Brain microvascular endothelial cell (primary cell): ENCODE data around the gene CRIP3.
"Not testable (repeated sequence)": the region's sequence is repeated elsewhere in the genome, so short reads cannot be mapped to it uniquely, and the experiment has no call there.

Source experiments
- DNase-seq: peaks from one replicate; pipeline ENCODE4 v3.0.0-alpha.2; 2020
- H3K27ac ChIP-seq: fragments of 250-450 bp; sonication (Bioruptor Pico); 2 replicates; pipeline ENCODE4 v1.5.1; 2020; ENCODE audit warnings: mild to moderate bottlenecking, moderate library complexity
- H3K27me3 ChIP-seq: fragments of 250-450 bp; sonication (Bioruptor Pico); replicated peaks from 2 replicates; pipeline ENCODE4 v1.5.1; 2020; ENCODE audit warnings: mild to moderate bottlenecking
- H3K36me3 ChIP-seq: fragments of 250-450 bp; sonication (Bioruptor Pico); replicated peaks from 2 replicates; pipeline ENCODE4 v1.5.1; 2020; ENCODE audit warnings: mild to moderate bottlenecking
- H3K4me3 ChIP-seq: 2 replicates; pipeline ENCODE4 v1.5.1; 2011; ENCODE audit warnings: low read depth, mild to moderate bottlenecking, control low read depth, low read length, moderate library complexity
- CTCF ChIP-seq: IDR thresholded peaks from 2 replicates; pipeline ENCODE4 v1.5.1; 2011; ENCODE audit warnings: low read depth, mild to moderate bottlenecking, moderate library complexity, low read length, control low read depth, inconsistent platforms; ENCODE audit errors: missing control alignments
- in situ Hi-C: cut with HindIII; loops from 2 replicates; pipeline ENCODE4 v1.10.0; 2017; ENCODE audit warnings: low sequenced_read_pairs, low pct_ligation_motif_present

CRIP3 gene

DNA sequence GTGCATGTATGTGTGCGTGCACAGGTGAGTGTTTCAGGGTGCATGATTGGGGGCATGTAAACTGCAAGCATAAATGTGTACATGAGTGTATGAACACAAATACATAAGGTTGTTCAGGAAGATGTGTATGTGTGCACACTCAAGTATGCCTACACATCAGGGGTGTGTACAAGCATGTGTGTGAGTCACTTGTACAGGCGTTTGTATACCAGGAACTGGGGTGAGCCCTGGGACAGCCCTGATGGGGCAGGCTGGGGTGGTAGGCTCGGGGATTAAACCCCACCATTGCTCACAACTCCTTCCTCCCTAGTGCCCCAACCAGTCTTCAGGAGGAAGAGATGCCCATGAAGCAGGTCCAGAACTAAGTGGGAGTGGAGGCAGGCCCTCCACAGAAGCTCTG, 4.3 kb downstream of the CRIP3 start:
- Histone ChIP-seq H3K36me3 (no peaks in the 10 kb centered on the region), H3K27ac (no peak overlapping the region), H3K4me3 (no peak overlapping the region), H3K27me3 (peaks cover 4% of the 10 kb centered on the region)
- TF ChIP-seq CTCF, result no peak
- no peak for DNase-seq
- in situ Hi-C loops, result no loop called here

GRCh38 chr6:43303751-43304331, 4.8 kb downstream of the CRIP3 start:
- in situ Hi-C loops, result no loop called here
- Histone ChIP-seq H3K36me3 (no peaks in the 10 kb centered on the region), H3K4me3 (no peak overlapping the region), H3K27ac (no peak overlapping the region), H3K27me3 (peaks cover 3% of the 10 kb centered on the region)
- DNase-seq, result no peak
- no peak for TF ChIP-seq CTCF

- H3K27ac ChIP-seq, H3K36me3 ChIP-seq, in situ Hi-C loops, H3K4me3 ChIP-seq, H3K27me3 ChIP-seq, DNase-seq: not testable (repeated sequence)
These were observed 5.6 kb downstream of the CRIP3 start for GRCh38 chr6:43303006-43303405.

DNA sequence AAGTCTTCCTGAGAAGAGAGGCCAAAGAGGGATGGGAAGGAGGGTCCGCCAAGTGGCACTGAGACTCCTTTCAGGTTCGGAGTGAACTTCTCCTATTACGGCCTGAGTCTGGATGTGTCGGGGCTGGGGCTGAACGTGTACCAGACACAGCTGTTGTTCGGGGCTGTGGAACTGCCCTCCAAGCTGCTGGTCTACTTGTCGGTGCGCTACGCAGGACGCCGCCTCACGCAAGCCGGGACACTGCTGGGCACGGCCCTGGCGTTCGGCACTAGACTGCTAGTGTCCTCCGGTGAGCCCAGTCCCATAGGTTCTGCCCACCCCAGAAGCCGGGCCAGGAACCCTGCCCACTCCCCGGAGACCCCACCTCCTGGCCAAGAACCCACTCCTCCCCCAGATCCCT, 6.5 kb downstream of the CRIP3 start:
- in situ Hi-C loops, result no loop called here

DNA sequence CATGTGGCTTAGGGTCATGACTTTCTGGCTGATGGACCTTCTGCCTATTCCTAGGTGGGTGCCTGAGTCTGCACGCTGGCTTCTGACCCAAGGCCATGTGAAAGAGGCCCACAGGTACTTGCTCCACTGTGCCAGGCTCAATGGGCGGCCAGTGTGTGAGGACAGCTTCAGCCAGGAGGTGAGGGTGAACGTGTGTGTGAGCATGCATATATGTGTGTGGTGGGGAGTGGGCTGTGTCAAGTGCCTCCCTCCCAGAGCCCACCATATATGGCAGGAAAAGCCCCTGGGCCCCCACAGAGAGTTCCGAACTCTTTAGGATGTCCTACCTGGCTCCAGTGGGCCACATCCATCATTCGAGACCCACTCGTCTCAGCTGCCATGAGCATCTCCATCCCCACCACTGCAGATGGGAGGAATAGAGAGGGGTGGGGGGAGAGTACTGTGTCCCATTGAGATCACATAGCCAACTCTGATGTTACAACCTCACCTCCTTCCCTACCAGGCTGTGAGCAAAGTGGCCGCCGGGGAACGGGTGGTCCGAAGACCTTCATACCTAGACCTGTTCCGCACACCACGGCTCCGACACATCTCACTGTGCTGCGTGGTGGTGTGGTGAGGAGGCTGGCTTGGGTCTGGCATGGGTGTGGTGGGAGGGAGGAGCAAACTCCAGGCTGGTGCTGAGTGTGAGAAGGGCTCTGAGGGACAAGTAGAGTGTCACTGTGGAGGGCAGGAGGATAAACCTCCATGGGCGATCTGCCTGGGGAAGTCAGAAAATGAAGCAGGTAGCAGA, 7.3 kb downstream of the CRIP3 start:
- H3K36me3 ChIP-seq, result no peaks in the 10 kb centered on the region
- H3K27ac ChIP-seq, result no peak overlapping the region
- H3K27me3 ChIP-seq, result peaks cover 7% of the 10 kb centered on the region
- in situ Hi-C loops, result no loop called here
- no peak for DNase-seq
- H3K4me3 ChIP-seq, result no peak overlapping the region
- no peak for TF ChIP-seq CTCF

More for the DNA sequence above, 6.5 kb downstream of the CRIP3 start:
- Histone ChIP-seq H3K27me3 (peaks cover 7% of the 10 kb centered on the region), H3K27ac (no peak overlapping the region), H3K36me3 (no peaks in the 10 kb centered on the region), H3K4me3 (no peak overlapping the region)
- no peak for TF ChIP-seq CTCF
- DNase-seq, result no peak

GRCh38 chr6:43299338-43300293, 9.0 kb downstream of the CRIP3 start:
- Histone ChIP-seq H3K36me3 (no peaks in the 10 kb centered on the region), H3K27me3 (peaks cover 7% of the 10 kb centered on the region), H3K4me3 (no peak overlapping the region), H3K27ac (no peak overlapping the region)
- no peak for TF ChIP-seq CTCF
- in situ Hi-C loops, result no loop called here
- DNase-seq, result no peak
